AG04450 (cell line): ENCODE measurements around the gene OSBPL2. TPM values are rescaled to one million over a fixed set of nuclear protein-coding genes. Genes with fewer than 3 reads are reported as not detected.

Experiments used
- CTCF ChIA-PET: fragments of 300-600, 350-600 bp; formaldehyde crosslinking; extraction: SDS; loops from one replicate; lab custom pipeline; 2022; ENCODE audit warnings: antibody characterized with exemption, inconsistent platforms; lab: Charles Lee
- POLR2A ChIA-PET: fragments of 350-600 bp; formaldehyde crosslinking; extraction: SDS; loops from one replicate; lab custom pipeline; 2021; ENCODE audit warnings: antibody characterized with exemption, inconsistent platforms; lab: Yijun Ruan, JAX
- DNase-seq: peaks from one replicate; pipeline ENCODE4 v3.0.0-alpha.2; 2011; ENCODE audit warnings: low read depth, low spot score
- H3K27ac ChIP-seq: one replicate; pipeline ENCODE4 v1.5.1; 2012; ENCODE audit warnings: low read depth, low read length, control low read depth
- H3K27me3 ChIP-seq: one replicate; pipeline ENCODE4 v1.6.0; 2012; ENCODE audit warnings: low read length; ENCODE audit not compliant: control insufficient read depth, insufficient read depth
- H3K4me3 ChIP-seq: 2 replicates; pipeline ENCODE4 v1.5.1; 2011; ENCODE audit warnings: mild to moderate bottlenecking, low read depth, low read length, control low read depth
- H3K9me3 ChIP-seq: 2 replicates; pipeline ENCODE4 v1.5.1; 2012; ENCODE audit warnings: low read length; ENCODE audit not compliant: control insufficient read depth, insufficient read depth
- CTCF ChIP-seq: IDR thresholded peaks from 2 replicates; pipeline ENCODE4 v1.5.1; 2011; ENCODE audit warnings: low read depth, low read length, control low read depth, inconsistent platforms
- polyA plus RNA-seq: library from polyadenylated mRNA; depleted of rRNA; stranded (reverse); fragments of >200 nt; gene quantifications from 2 replicates; pipeline ENCODE4 v1.2.3, GENCODE V29; 2011

Gene OSBPL2
- polyA plus RNA-seq, 1 experiment, result 18.5 TPM

DNA sequence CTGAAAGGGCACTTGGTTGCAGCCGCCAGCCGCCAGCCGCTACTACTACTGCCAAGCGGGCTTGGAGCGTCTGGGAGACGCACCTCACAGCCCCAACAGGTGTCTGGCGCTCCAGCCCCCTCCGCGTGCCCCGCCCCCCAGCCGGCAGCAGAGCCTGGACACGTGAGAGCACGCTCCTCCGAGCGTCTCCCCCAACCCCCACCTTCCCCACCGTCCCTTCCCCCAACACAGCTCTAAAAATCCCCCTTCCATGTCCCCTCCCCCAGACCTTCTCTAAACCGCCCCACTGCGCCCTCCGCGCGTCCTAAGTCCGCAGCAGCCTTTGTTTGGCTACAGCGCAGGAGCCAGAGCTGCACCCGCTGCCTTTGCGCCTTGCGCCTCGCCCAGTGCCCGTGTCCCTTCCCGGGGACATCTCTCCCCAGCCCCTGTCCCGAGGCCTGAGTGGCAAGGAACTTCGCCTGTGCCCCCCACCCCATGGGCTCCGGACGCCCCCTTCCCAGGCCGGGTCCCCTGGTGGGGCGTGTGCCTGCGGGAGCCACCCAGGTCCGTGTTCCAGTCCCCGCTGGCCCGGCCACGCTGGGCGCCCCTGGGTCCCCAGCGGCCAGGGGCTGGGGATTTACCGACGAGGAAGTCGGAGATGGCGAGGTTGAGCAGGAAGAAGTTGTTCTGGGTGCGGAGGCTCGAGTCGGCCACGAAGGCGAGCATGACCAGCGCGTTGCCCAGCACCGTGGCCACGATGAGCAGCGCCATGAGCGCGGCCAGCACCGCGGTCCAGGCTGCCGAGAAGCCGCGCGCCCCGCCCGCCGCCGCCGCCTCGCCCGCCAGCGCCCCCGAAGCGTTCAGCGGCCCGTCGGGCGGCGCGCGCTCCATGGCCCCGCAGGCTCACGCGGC is 19.0 kb upstream of the OSBPL2 start:
- ChIA-PET CTCF (no interaction called here), POLR2A (no interaction called here)
- no peak for TF ChIP-seq CTCF
- no peak for DNase-seq
- Histone ChIP-seq H3K27ac (no peak overlapping the region), H3K27me3 (peaks cover 76% of the 10 kb centered on the region), H3K9me3 (no peaks in the 10 kb centered on the region; the same call in 1 of the 2 replicates), H3K4me3 (no peak overlapping the region)

GRCh38 chr20:62219992-62220665 is 18.2 kb upstream of the OSBPL2 start, which contains the start of gene HRH3:
HRH3 (minus strand) TSS chr20:62220278; CDS start chr20:62219970, 308 bp downstream.
- Histone ChIP-seq H3K4me3 (peak within 1 kb of the TSS; percentile 17; the same call in 1 of the 2 replicates), H3K27me3 (peaks cover 71% of the 10 kb centered on the region), H3K27ac (no peak within 1 kb of the TSS), H3K9me3 (no peaks in the 10 kb centered on the region; the same call in 1 of the 2 replicates)
- ChIA-PET CTCF (no interaction called here), POLR2A (no interaction called here)
- TF ChIP-seq CTCF, result no peak
- no peak for DNase-seq

DNA sequence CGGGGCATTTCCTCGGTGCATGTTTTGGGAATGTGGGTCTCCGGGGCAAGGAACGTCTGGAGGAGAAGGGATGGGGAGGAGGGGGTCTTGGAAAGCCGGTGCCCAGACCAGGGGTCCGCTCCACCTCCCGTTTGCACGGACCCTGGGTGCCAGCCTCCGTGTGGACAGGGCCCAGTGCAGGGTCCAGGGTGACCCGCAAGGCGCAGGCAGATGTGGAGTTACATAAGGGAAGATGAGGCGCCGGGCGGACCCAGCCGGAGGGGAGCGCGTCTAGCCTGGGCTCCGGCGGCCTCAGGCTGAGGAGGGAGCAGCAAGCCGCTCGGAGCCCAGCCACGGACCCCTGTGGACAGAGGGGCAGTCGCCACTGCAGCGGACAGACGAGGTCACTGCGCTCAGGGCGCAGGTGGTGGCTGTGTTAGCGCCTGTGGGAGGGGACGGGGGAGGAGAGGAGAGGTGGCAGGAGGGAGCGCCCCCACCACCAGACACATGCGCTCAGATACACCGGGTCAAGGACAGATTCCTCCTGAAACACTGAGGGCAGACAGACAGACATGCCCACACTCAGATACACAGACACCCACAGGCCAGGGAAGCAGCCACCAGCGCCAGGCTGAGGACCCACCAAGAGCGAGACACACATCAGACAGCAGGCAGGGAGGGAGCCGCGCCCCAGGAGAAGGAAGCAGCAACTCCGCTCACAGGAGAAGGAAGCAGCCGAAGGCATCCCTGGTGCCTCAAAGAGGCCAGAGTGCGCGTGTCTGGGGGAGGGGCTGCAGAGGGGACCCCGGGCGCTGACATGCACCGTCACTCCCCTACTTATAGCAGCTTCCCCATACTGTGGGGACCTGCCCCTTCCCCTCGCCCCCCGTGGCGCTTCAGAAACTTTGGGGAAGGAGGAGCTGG is 17.4 kb upstream of the OSBPL2 start:
- Histone ChIP-seq H3K9me3 (peaks cover 1% of the 10 kb centered on the region; the same call in 1 of the 2 replicates), H3K27ac (no peak overlapping the region), H3K27me3 (peaks cover 66% of the 10 kb centered on the region), H3K4me3 (no peak overlapping the region)
- no peak for TF ChIP-seq CTCF
- ChIA-PET CTCF (no interaction called here), POLR2A (no interaction called here)
- DNase-seq, result no peak

GRCh38 chr20:62222266-62222850 is 16.0 kb upstream of the OSBPL2 start:
- DNase-seq, result no peak
- CTCF ChIA-PET, result no interaction called here

More at GRCh38 chr20:62222266-62222850, 16.0 kb upstream of the OSBPL2 start:
- Histone ChIP-seq H3K9me3 (peaks cover 4% of the 10 kb centered on the region; the same call in 1 of the 2 replicates), H3K27ac (no peak overlapping the region), H3K27me3 (peaks cover 69% of the 10 kb centered on the region), H3K4me3 (no peak overlapping the region)
- POLR2A ChIA-PET, result no interaction called here
- no peak for TF ChIP-seq CTCF
